Measurements from ENCODE around the gene SCNN1A.

SCNN1A gene

GRCh38 chr12:6364044-6364374 lies 11.4 kb downstream of the SCNN1A start:
- H3K4me2 ChIP-seq (ENCODE audit: low read depth, low read length), result peak overlapping the region; percentile 94

DNA sequence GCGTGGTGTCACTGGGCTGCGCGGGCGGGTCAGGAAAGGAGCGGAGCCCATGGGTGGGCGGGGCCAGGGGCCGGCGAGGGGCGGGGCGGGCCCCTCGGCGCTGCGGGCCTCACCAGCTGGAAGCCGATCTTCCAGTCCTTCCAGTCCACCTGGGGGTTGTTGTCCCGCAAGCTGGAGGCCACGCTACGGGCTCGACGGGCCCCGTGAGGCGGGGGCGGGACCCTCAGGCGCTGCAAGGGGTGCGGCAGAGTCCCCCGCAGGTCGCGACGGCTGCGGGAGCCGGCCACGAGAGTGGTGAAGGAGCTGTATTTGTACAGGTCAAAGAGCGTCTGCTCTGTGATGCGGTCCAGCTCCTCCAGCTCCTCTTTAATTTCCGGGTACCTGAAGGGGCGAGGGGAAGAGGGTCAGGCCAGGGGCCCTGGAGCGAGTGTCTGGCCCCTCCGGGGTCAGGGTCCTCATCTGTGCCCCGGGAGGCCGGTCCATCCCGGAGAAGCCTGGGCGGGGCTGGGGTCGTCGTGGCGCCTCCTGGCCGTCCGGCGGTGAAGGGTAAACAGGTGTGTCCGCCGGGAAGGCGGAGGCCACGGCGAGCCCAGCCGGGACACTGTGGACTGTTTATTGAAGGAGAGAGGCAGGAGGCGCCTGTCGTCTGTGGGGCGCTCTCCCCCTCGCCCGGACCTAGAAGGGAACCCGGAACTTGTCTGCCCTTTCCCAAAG lies 11.9 kb downstream of the SCNN1A start:
- Histone ChIP-seq H2AFZ (ENCODE audit: low read length) (peak overlapping the region; percentile 85), H3K9ac (ENCODE audit: low read length) (peak overlapping the region; percentile 93), H3K27ac (ENCODE audit: low read length) (peak overlapping the region; percentile 91), H3K4me2 (ENCODE audit: low read depth, low read length) (peak overlapping the region; percentile 94), H3F3A (ENCODE audit: insufficient read depth, low read length) (peaks cover 49% of the 10 kb centered on the region), H3K9me3 (replicated peaks; ENCODE audit: insufficient read depth, low read length) (no peaks in the 10 kb centered on the region), H3K4me3 (ENCODE audit: low read length) (peak overlapping the region; percentile 82), H3K27me3 (replicated peaks; ENCODE audit: insufficient read depth, low read length) (no peaks in the 10 kb centered on the region), H4K20me1 (ENCODE audit: insufficient read depth, low read length) (no peaks in the 10 kb centered on the region), H3K9me2 (replicated peaks; ENCODE audit: insufficient read depth, low read length) (no peaks in the 10 kb centered on the region), H3K4me1 (ENCODE audit: low read length) (peaks cover 49% of the 10 kb centered on the region), H3K36me3 (replicated peaks; ENCODE audit: insufficient read depth, low read length) (no peaks in the 10 kb centered on the region), H3K79me2 (ENCODE audit: low read length) (no peaks in the 10 kb centered on the region)
- DNase-seq, result peak; percentile 85
- TF ChIP-seq EZH2phosphoT487 (IDR thresholded peaks at IDR 0.05; ENCODE audit: low read length), result no peak
- TF ChIP-seq EZH2 (optimal IDR thresholded peaks at IDR 0.05; ENCODE audit: low read depth, low read length), result no peak
- no peak for TF ChIP-seq CTCF (IDR thresholded peaks at IDR 0.05; ENCODE audit: low read length)

More at GRCh38 chr12:6364044-6364374, 11.4 kb downstream of the SCNN1A start:
- Histone ChIP-seq H3K9me2 (replicated peaks; ENCODE audit: insufficient read depth, low read length) (no peaks in the 10 kb centered on the region), H3K36me3 (replicated peaks; ENCODE audit: insufficient read depth, low read length) (no peaks in the 10 kb centered on the region), H4K20me1 (ENCODE audit: insufficient read depth, low read length) (no peaks in the 10 kb centered on the region), H3K79me2 (ENCODE audit: low read length) (no peaks in the 10 kb centered on the region), H2AFZ (ENCODE audit: low read length) (peak overlapping the region; percentile 85), H3F3A (ENCODE audit: insufficient read depth, low read length) (peaks cover 49% of the 10 kb centered on the region), H3K4me3 (ENCODE audit: low read length) (peak overlapping the region; percentile 82), H3K4me1 (ENCODE audit: low read length) (peaks cover 50% of the 10 kb centered on the region), H3K27ac (ENCODE audit: low read length) (peak overlapping the region; percentile 91), H3K9ac (ENCODE audit: low read length) (peak overlapping the region; percentile 93), H3K27me3 (replicated peaks; ENCODE audit: insufficient read depth, low read length) (no peaks in the 10 kb centered on the region), H3K9me3 (replicated peaks; ENCODE audit: insufficient read depth, low read length) (no peaks in the 10 kb centered on the region)
- peak; percentile 59 for DNase-seq
- no peak for TF ChIP-seq CTCF (IDR thresholded peaks at IDR 0.05; ENCODE audit: low read length)
- TF ChIP-seq EZH2 (optimal IDR thresholded peaks at IDR 0.05; ENCODE audit: low read depth, low read length), result no peak
- TF ChIP-seq EZH2phosphoT487 (IDR thresholded peaks at IDR 0.05; ENCODE audit: low read length), result no peak

- Histone ChIP-seq H3K4me3 (ENCODE audit: low read length) (peak overlapping the region; percentile 82; the same call in 1 of the 2 replicates), H3K79me2 (ENCODE audit: low read length) (no peaks in the 10 kb centered on the region), H3F3A (ENCODE audit: insufficient read depth, low read length) (peaks cover 47% of the 10 kb centered on the region), H4K20me1 (ENCODE audit: insufficient read depth, low read length) (no peaks in the 10 kb centered on the region), H3K9me2 (replicated peaks; ENCODE audit: insufficient read depth, low read length) (no peaks in the 10 kb centered on the region), H3K36me3 (replicated peaks; ENCODE audit: insufficient read depth, low read length) (no peaks in the 10 kb centered on the region), H2AFZ (ENCODE audit: low read length) (0 out of 2 replicates have a peak overlapping the region, but pooled peaks have one; percentile 85), H3K4me2 (ENCODE audit: low read depth, low read length) (peak overlapping the region; percentile 94; the same call in 1 of the 2 replicates), H3K27me3 (replicated peaks; ENCODE audit: insufficient read depth, low read length) (no peaks in the 10 kb centered on the region), H3K27ac (ENCODE audit: low read length) (peak overlapping the region; percentile 91; the same call in 1 of the 2 replicates), H3K9me3 (replicated peaks; ENCODE audit: insufficient read depth, low read length) (no peaks in the 10 kb centered on the region), H3K4me1 (ENCODE audit: low read length) (peaks cover 44% of the 10 kb centered on the region), H3K9ac (ENCODE audit: low read length) (peak overlapping the region; percentile 93; the same call in 1 of the 2 replicates)
- TF ChIP-seq CTCF (IDR thresholded peaks at IDR 0.05; ENCODE audit: low read length) (no peak), EZH2phosphoT487 (IDR thresholded peaks at IDR 0.05; ENCODE audit: low read length) (no peak), EZH2 (optimal IDR thresholded peaks at IDR 0.05; ENCODE audit: low read depth, low read length) (no peak)
- no peak for DNase-seq
These were observed 12.4 kb downstream of the SCNN1A start for GRCh38 chr12:6363010-6363329.

All from MM.1S (cell line).